GM18907 (cell line): ENCODE data around the gene MAPK10.

Source experiments
- ATAC-seq: cut with Tn5 transposase; IDR thresholded peaks from one replicate; pipeline ENCODE4 v1.9.1; 2021; ENCODE audit warnings: mild to moderate bottlenecking, moderate library complexity; ENCODE audit not compliant: unreplicated experiment

The MAPK10 gene

DNA sequence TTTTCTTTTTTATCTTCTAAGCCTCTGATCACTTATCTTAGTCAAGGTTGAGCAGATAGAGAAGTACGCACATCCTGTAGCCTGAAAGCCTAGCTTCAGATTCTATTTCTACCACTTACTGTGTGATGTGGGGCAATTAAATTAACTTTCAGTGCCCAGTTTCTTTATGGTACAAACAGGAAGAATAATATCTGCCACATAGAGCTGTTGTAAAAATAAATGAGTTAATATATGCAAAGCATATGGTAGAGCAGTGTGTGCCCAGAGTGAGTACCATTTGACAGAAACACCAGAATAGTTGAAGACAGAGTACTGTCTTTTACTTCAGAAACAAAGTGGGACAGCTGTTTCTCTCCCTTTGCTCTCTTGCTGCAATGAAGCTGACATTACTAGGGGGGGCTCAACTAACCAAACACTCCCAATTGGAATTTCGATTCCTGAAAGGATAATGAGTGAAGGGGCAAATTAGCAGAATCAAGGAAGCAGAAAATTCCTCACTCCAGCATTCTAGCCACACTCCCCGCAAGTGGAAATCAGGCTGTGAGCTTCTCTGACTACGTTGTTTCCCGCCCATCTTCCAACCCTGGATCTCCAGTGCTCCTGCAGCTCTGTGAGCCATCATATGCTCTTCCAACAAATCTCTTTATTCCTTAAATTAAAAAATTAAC is 80.4 kb downstream of the MAPK10 start:
- no peak for ATAC-seq

- ATAC-seq, result no peak
Measured at GRCh38 chr4:86278126-86278525, 81.7 kb downstream of the MAPK10 start.

DNA sequence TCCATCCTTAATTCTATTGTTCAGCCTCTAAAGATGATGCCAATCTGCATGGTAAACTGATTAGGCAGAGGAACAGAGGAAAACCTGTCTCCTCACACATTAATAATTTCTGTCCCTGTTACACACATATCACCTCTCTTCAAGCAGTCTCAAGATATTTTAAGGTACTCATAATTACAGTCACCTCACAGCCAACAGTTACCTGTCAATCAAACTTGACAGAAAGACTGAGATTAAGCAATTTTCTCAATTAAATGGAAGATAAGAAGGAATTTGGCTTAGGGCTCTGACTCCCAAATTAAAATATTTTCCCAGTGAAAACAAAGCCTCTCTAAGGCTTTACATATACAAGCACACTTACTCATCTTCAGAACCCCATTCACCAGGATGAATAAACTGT is 85.2 kb downstream of the MAPK10 start:
- ATAC-seq, result no peak

DNA sequence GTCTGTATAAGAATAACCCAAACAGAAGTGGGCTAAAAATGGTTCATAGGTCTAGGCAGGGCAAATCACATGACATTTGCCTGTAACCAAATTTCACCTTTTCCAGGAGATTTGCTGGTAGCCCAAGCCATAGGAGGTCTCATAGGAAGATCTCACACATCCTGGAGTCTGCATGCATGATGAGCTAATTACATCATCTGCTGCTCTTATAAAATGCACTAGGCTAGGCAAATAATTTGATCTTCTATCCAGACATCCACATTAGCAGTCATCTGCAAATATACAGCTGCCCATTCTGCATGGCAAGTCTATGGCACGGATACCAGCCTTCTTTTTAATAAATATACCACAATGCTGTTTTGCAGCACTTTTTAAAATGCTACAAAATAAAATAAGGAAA is 87.2 kb downstream of the MAPK10 start:
- no peak for ATAC-seq

GRCh38 chr4:86271057-86271456 is 88.8 kb downstream of the MAPK10 start:
- no peak for ATAC-seq

DNA sequence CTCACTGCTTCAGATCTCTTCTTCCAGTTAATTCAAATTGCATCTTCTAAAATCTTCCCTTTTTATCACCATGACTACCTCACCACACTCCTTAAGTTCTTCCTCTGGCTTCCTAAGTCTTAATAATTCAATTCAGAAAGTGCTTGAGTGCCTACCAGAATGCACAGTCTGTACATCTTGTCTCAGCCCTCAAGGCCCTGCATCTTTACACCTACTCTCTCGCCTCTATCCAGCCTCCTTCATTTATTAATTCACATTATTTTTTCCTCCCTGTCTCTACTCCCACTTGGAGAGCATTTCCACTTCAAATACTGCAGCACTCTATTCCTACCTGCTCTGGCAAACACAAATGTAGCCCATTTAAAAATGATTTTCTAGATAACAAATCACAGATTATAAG is 90.5 kb downstream of the MAPK10 start:
- no peak for ATAC-seq

- no peak for ATAC-seq
Measured at GRCh38 chr4:86264241-86264640, 95.6 kb downstream of the MAPK10 start.

DNA sequence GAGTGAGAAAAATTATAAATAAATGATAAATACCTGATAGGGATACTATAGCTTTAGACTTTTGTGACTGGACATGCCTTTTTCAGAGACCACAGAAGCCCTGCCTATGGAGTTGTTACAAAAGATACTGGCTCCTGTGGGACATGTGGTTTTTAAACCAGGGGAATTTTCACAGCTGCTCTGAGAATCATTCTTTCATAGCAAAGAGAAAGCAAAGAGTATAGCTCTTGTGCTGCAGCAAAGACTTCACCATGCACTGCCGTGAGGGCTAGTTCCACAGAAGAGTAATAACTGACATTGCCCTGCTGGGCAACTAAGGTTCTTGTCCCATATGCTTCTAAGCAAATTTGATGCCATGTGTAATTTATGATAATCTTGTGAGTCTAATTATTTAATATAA is 98.2 kb downstream of the MAPK10 start:
- ATAC-seq, result no peak

DNA sequence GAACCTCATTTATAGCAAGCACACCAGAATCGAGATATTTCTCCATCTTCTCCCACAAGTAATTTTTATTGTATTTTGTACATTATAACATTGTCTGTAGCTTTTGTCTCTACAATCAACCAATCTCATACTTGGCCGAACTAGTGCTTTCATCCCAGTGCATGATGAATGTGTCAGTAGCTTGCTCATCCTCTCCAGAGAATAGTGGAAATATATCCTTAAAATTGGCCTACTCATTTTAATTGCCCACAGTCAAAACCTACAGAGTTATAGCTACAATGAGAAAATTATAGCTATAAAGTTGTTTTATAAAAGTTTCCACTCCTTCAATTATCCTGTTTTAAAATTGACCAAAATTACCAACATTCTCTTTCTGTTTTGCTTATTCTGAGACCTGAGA is 103.8 kb downstream of the MAPK10 start:
- no peak for ATAC-seq

DNA sequence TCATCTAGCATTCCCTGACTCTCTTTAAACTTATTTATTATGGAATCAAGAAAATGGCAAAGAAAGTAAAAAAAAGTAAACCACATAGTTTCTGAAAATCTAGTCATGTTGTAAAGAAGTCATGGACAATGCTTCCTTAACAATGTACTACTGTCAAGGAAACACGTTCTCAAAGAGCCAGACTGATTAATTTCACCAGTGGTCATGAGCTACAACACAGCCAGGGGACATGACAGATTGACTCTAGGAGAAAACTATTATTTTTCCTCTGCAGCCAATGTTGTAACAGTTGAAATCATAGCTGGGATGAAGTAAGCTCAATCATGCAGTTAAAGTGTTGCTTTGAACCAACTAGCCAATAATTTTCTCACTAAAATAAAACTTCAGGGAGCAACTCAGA is 109.2 kb downstream of the MAPK10 start:
- no peak for ATAC-seq

DNA sequence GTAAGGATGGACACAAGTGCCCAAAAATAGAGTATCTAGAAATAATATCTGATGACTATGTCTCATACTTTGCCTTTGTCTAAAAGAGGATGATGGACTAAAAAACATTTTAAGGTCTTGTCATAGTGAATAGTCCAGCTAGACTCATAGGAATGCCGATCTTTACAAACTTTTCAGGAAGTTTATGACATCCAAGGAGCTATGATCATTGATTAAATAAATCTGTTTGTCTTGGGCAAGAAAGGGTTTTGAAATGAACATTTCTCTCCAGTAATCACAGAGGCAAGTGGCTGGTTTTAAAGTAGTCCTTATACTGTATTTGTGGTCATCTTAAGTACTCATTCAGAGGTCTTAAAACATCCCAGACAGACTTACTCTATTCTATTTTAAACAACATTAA is 109.8 kb downstream of the MAPK10 start:
- no peak for ATAC-seq

- no peak for ATAC-seq
Measured at GRCh38 chr4:86249074-86249473, 110.8 kb downstream of the MAPK10 start.

- ATAC-seq, result no peak
Measured at GRCh38 chr4:86247906-86248305, 111.9 kb downstream of the MAPK10 start.

- no peak for ATAC-seq
Measured at GRCh38 chr4:86247320-86247719, 112.5 kb downstream of the MAPK10 start.

DNA sequence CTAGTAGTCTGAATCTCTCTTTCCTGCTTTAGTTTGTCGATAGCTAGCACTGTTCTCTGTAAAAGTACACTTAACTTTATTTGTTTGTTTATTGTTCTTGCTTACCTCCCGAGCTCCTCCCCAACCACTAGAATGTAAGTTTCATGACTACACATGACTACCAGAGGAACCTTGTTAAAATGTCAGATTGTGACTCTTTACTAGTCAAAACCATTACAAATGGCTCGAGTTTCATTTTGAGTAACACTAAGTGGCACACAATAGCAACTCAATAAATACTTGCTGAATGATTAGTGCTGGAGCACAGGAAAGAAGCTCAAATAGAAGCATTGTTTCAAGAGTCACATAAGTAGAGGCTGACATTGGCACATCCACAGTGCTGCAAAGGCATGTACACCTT is 116.1 kb downstream of the MAPK10 start:
- ATAC-seq, result no peak

GRCh38 chr4:86242677-86243076 is 117.2 kb downstream of the MAPK10 start:
- no peak for ATAC-seq

DNA sequence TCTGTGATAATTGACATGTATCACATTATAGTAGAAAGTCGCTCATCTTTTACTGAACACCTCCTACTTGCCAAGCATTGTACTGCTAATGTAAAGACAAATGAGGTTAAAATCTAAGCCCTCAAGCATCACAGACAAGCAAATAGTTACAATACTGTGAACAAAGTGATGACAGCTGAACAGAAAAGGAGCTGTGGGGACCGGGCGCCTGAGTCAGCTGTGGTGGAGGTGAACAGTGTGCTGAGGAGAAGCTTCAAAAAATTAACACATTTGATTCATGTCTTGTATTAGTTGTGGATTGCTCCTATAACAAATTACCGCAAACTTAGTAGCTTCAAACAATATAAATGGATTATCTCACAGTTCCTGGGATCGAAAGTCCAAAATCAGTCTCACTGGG is 124.3 kb downstream of the MAPK10 start:
- ATAC-seq, result no peak

GRCh38 chr4:86233681-86234080 is 126.2 kb downstream of the MAPK10 start:
- ATAC-seq, result no peak

DNA sequence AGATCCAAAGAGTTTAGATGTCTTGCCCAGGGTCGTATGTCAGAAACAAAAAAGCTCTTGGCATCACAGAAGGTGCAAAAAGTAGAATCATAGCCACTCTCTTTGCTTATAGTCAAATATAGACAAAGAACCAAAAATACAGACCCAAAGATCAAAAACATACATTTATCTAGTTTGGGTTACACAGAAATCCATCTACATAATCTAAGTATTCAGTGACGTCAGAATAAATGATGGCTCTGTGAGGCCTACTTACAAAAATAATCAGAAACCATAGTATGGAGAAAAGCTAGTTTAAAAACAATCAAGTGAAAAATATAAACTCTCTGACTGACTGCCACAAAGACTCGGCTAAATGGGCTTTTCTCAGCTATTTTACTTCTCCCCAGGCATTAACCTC is 126.8 kb downstream of the MAPK10 start:
- ATAC-seq, result no peak

DNA sequence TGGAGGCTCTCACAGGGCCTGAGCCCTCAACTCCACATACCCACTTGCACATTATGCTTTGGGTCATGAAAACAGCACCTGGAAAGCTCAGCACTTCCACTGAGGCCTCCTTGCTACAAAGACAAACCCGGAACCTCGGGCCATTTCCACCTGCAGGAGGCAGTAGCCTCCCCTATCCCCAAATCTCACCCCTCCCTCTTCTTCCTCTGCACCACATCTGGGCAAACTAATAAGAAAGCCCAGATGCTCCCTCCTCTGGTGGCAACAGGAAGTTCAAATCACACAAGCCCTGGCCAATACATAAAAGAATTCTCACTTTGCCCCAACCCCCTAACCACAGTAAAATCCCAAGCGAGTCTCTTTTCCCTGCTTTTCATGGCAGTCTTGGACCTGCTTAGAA is 136.4 kb downstream of the MAPK10 start:
- ATAC-seq, result peak; percentile 83

GRCh38 chr4:86221002-86221401 is 138.9 kb downstream of the MAPK10 start:
- ATAC-seq, result no peak

DNA sequence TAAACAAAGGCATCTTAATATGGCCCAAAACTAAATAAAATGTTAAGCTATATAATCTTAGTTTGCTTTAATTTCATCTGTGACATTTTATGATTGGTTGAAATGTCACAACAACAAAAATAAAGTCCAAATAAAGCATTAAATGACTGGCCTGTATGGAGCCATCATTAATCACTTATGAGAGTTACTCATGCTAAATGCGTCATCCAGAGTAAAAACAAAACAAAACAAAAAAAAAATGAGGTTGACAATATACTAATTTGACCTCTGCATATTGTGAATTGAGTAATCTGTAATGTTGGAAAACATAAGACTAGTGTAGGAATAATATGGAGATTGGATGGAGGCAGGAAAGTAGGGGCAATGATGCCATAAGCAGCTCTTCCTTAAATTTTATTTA is 139.7 kb downstream of the MAPK10 start:
- no peak for ATAC-seq

DNA sequence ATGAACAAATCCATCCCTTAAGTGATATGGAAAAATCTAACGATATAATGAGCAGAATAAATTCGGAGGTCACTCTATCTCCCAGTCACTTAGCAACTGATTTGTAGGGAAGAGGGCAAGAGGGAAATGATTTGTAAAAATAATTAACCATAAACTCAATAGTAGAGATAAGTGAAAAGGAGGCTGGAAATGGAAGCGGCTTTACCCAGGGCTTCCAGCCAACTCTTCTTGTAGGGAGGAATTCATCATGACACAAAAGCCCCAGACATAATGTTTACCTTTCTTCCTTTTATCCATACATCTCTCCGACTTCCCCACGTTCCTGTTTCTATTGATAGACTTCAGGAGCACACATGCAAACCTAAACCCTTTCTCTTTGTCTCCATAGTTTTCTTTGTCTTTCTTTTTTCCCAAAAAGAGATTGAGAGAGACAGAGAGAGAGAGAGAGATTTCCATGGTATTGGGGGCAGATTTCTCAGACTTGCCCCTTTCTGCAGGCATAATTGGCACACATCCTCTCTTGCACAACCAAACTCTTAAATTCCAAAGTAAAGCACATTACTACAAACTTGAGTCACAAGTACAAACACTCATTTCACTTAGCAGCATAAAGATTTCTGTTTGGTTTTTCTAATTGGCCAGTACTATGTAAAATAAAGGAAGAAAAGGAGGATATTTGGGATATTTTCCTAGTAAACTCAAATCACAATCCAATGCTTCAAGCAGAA is 140.9 kb downstream of the MAPK10 start:
- no peak for ATAC-seq
